ENCODE results near the gene OSBPL1A. TPM values are rescaled to one million over a fixed set of nuclear protein-coding genes. Genes with fewer than 3 reads are reported as not detected.

The OSBPL1A gene
- total RNA-seq, 2 donors from 2014 or later: 20.7 to 33.0 TPM

- no peak for DNase-seq
- H3K9ac ChIP-seq (ENCODE audit: low read depth in 2 of 2, low read length in 2 of 2): no peak overlapping the region
- TF ChIP-seq CTCF (IDR thresholded peaks at IDR 0.05): no peak
- intact Hi-C loops (cut with DNase I): no loop called here
- no peaks in the 10 kb centered on the region for H3K27me3 ChIP-seq
- H3K9me3 ChIP-seq: no peaks in the 10 kb centered on the region
- H3K4me1 ChIP-seq: no peaks in the 10 kb centered on the region
- no peak overlapping the region for H3K4me3 ChIP-seq
- no peak overlapping the region for H3K27ac ChIP-seq
- H3K36me3 ChIP-seq: no peaks in the 10 kb centered on the region
Observed at GRCh38 chr18:24198461-24198860, 199.2 kb downstream of the OSBPL1A start.

- TF ChIP-seq CTCF (IDR thresholded peaks at IDR 0.05): no peak
- Histone ChIP-seq H3K9me3 (no peaks in the 10 kb centered on the region), H3K4me1 (no peaks in the 10 kb centered on the region), H3K27ac (no peak overlapping the region), H3K36me3 (no peaks in the 10 kb centered on the region), H3K9ac (ENCODE audit: low read depth in 2 of 2, low read length in 2 of 2) (no peak overlapping the region), H3K27me3 (no peaks in the 10 kb centered on the region), H3K4me3 (no peak overlapping the region)
- no peak for DNase-seq
- intact Hi-C loops (cut with DNase I): no loop called here
Observed at GRCh38 chr18:24197412-24197811, 200.2 kb downstream of the OSBPL1A start.

- H3K9ac ChIP-seq (ENCODE audit: low read depth in 2 of 2, low read length in 2 of 2): no peak overlapping the region
Observed at GRCh38 chr18:24196764-24197163, 200.9 kb downstream of the OSBPL1A start.

GRCh38 chr18:24195296-24196053 is 202.1 kb downstream of the OSBPL1A start:
- no peak for TF ChIP-seq CTCF (IDR thresholded peaks at IDR 0.05)
- Histone ChIP-seq H3K4me1 (no peaks in the 10 kb centered on the region), H3K36me3 (no peaks in the 10 kb centered on the region), H3K27me3 (no peaks in the 10 kb centered on the region), H3K4me3 (no peak overlapping the region), H3K27ac (no peak overlapping the region), H3K9ac (ENCODE audit: low read depth in 2 of 2, low read length in 2 of 2) (no peak overlapping the region), H3K9me3 (no peaks in the 10 kb centered on the region)
- intact Hi-C loops (cut with DNase I): no loop called here
- no peak for DNase-seq

More at GRCh38 chr18:24196764-24197163, 200.9 kb downstream of the OSBPL1A start:
- H3K4me1 ChIP-seq: no peaks in the 10 kb centered on the region
- H3K36me3 ChIP-seq: no peaks in the 10 kb centered on the region
- H3K27me3 ChIP-seq: no peaks in the 10 kb centered on the region
- DNase-seq: no peak
- intact Hi-C loops (cut with DNase I): no loop called here
- no peak overlapping the region for H3K4me3 ChIP-seq
- TF ChIP-seq CTCF (IDR thresholded peaks at IDR 0.05): no peak
- no peak overlapping the region for H3K27ac ChIP-seq
- no peaks in the 10 kb centered on the region for H3K9me3 ChIP-seq

- intact Hi-C loops (cut with DNase I): no loop called here
- no peak overlapping the region for H3K9ac ChIP-seq (ENCODE audit: low read depth in 2 of 2, low read length in 2 of 2)
- no peak overlapping the region for H3K4me3 ChIP-seq
- H3K27ac ChIP-seq: no peak overlapping the region
- no peaks in the 10 kb centered on the region for H3K27me3 ChIP-seq
- no peaks in the 10 kb centered on the region for H3K4me1 ChIP-seq
- no peak for DNase-seq
- no peaks in the 10 kb centered on the region for H3K9me3 ChIP-seq
- no peak for TF ChIP-seq CTCF (IDR thresholded peaks at IDR 0.05)
- H3K36me3 ChIP-seq: no peaks in the 10 kb centered on the region
Observed at GRCh38 chr18:24190590-24190989, 207.0 kb downstream of the OSBPL1A start.

All from colonic mucosa (tissue), 4 donors.